ENCODE data around the gene CFAP299. TPM values are rescaled to one million over a fixed set of nuclear protein-coding genes. Genes with fewer than 3 reads are reported as not detected.
"Not testable (repeated sequence)": the region's sequence is repeated elsewhere in the genome, so short reads cannot be mapped to it uniquely, and the experiment has no call there.

Gene CFAP299
- total and polyA plus RNA-seq, 2 of the 8 experiments (the other 6 are each of a cell fraction or from before 2014, with no cell fraction given): not detected

DNA sequence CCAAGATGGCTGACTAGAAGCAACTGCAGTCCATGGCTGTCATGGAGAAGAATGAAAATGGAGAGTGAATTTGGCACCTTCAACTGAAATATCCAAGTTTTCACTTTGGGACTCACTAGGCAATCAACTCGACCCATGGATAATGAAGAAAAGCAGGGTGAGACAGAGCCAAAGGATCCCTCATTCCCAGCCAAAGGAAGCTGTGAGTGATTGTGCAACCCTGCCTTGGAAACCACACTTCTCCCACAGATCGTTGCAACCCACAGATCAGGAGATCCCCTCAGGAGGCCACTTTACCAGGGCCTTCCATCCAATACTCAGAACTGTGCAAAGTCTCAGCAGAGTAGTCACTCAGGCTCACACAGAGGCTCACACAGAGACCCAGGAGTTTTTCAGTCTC, 4.5 kb downstream of the CFAP299 start:
- Histone ChIP-seq H3K18ac (ENCODE audit: extremely low read depth, low read length) (no peak overlapping the region), H2BK5ac (ENCODE audit: low read depth, low read length) (no peak overlapping the region), H4K20me1 (replicated peaks in 1 of 2; ENCODE audit: control insufficient read depth in 1 of 2, insufficient read depth in 2 of 2, low read length in 2 of 2) (no peaks in the 10 kb centered on the region), H3K79me2 (ENCODE audit: control insufficient read depth in 1 of 2, insufficient read depth in 2 of 2, low read length in 2 of 2) (no peaks in the 10 kb centered on the region), H2AFZ (ENCODE audit: low read length) (no peak overlapping the region), H3K23me2 (ENCODE audit: low read depth, low read length) (peaks cover 2% of the 10 kb centered on the region; the same call in 1 of the 2 replicates), H3K56ac (replicated peaks; ENCODE audit: insufficient read length, low read depth, low read length) (no peak overlapping the region), H3K36me3 (ENCODE audit: control insufficient read depth in 2 of 4, insufficient read depth in 4 of 4, low read length in 3 of 4) (no peaks in the 10 kb centered on the region), H3K27me3 (replicated peaks in 1 of 4; ENCODE audit: control insufficient read depth in 3 of 4, extremely low read depth in 1 of 4, insufficient read depth in 3 of 4, low read length in 3 of 4) (peaks cover 0 to 11% (median 9%) of the 10 kb centered on the region in 4 experiments; a peak in 6 of 7 replicates), H3K4me2 (ENCODE audit: insufficient read depth in 1 of 2, low read depth in 2 of 2, low read length in 2 of 2) (no peak overlapping the region), H2BK15ac (ENCODE audit: low read length) (no peak overlapping the region), H3K27ac (ENCODE audit: low read depth, low read length) (no peak overlapping the region), H3K23ac (ENCODE audit: insufficient read length) (no peak overlapping the region), H2BK20ac (ENCODE audit: low read length) (no peak overlapping the region), H3K4me3 (ENCODE audit: extremely low read depth in 1 of 4, insufficient read depth in 2 of 4, low read depth in 3 of 4, low read length in 4 of 4) (no peak overlapping the region), H2AK5ac (ENCODE audit: low read depth, low read length) (no peak overlapping the region), H4K8ac (ENCODE audit: extremely low read depth, insufficient read depth, low read length) (no peak overlapping the region), H4K5ac (ENCODE audit: insufficient read length, low read depth, low read length) (no peak overlapping the region), H3K9ac (replicated peaks in 1 of 4; ENCODE audit: extremely low read depth in 1 of 4, low read depth in 3 of 4, low read length in 3 of 4) (no peak overlapping the region), H4K91ac (replicated peaks; ENCODE audit: insufficient read length, low read length) (no peak overlapping the region), H2BK120ac (replicated peaks; ENCODE audit: low read depth, low read length) (no peak overlapping the region), H3K79me1 (ENCODE audit: low read depth, low read length) (no peaks in the 10 kb centered on the region), H3K4ac (replicated peaks; ENCODE audit: insufficient read length, low read depth, low read length) (no peak overlapping the region), H3K4me1 (replicated peaks in 1 of 4; ENCODE audit: control insufficient read depth in 3 of 4, insufficient read depth in 4 of 4, low read length in 3 of 4) (no peaks in the 10 kb centered on the region; a peak in 1 of 7 replicates), H2BK12ac (ENCODE audit: low read depth, low read length) (no peak overlapping the region), H3K14ac (ENCODE audit: insufficient read length) (no peak overlapping the region), H3K9me3 (ENCODE audit: insufficient read depth in 2 of 2, low read depth in 1 of 2, low read length in 1 of 2) (no peaks in the 10 kb centered on the region)
- WGBS, 2 experiments (ENCODE audit: extremely low coverage in 1 of 2, insufficient coverage in 1 of 2, insufficient read length in 1 of 2, insufficient replicate concordance in 2 of 2, low coverage in 1 of 2, low lambda C conversion rate in 2 of 2, missing lambda C conversion rate in 1 of 2): 87% methylated on average over 2 of the region's 2 CpGs; no CpG with 5 or more reads in 1 of the 2 experiments
- POLR2A ChIA-PET (ENCODE audit: partially characterized antibody): no interaction called here
- no peak for FAIRE-seq
- no peak for DNase-seq (ENCODE audit: low read depth in 1 of 2, low spot score in 2 of 2)
- TF ChIP-seq SIRT6 (IDR thresholded peaks at IDR 0.05; ENCODE audit: low read length) (no peak), SP4 (IDR thresholded peaks at IDR 0.05; ENCODE audit: low read length) (no peak), TAF1 (IDR thresholded peaks at IDR 0.05; ENCODE audit: low read depth, low read length) (no peak), EZH2 (IDR thresholded peaks at IDR 0.05; ENCODE audit: low read depth, low read length, severe bottlenecking) (no peak)
- CTCF ChIA-PET (ENCODE audit: partially characterized antibody): no interaction called here

GRCh38 chr4:80342684-80343083, 7.2 kb downstream of the CFAP299 start:
- H3K27ac ChIP-seq (ENCODE audit: low read depth, low read length); H3K27me3 ChIP-seq (replicated peaks in 1 of 4; ENCODE audit: control insufficient read depth in 3 of 4, extremely low read depth in 1 of 4, insufficient read depth in 3 of 4, low read length in 3 of 4); H4K91ac ChIP-seq (replicated peaks; ENCODE audit: insufficient read length, low read length); H2BK5ac ChIP-seq (ENCODE audit: low read depth, low read length); H2AK5ac ChIP-seq (ENCODE audit: low read depth, low read length); H2BK20ac ChIP-seq (ENCODE audit: low read length); H3K14ac ChIP-seq (ENCODE audit: insufficient read length); H3K4me2 ChIP-seq (ENCODE audit: insufficient read depth in 1 of 2, low read depth in 2 of 2, low read length in 2 of 2); H2AFZ ChIP-seq (ENCODE audit: low read length); H4K8ac ChIP-seq (ENCODE audit: extremely low read depth, insufficient read depth, low read length); CTCF ChIA-PET (ENCODE audit: partially characterized antibody); H3K9ac ChIP-seq (replicated peaks in 1 of 4; ENCODE audit: extremely low read depth in 1 of 4, low read depth in 3 of 4, low read length in 3 of 4); FAIRE-seq; H3K36me3 ChIP-seq (ENCODE audit: control insufficient read depth in 2 of 4, insufficient read depth in 4 of 4, low read length in 3 of 4); POLR2A ChIA-PET (ENCODE audit: partially characterized antibody); H3K9me3 ChIP-seq (ENCODE audit: insufficient read depth in 2 of 2, low read depth in 1 of 2, low read length in 1 of 2); DNase-seq (ENCODE audit: low read depth in 1 of 2, low spot score in 2 of 2); H3K18ac ChIP-seq (ENCODE audit: extremely low read depth, low read length); H3K4ac ChIP-seq (replicated peaks; ENCODE audit: insufficient read length, low read depth, low read length); H2BK15ac ChIP-seq (ENCODE audit: low read length); H2BK12ac ChIP-seq (ENCODE audit: low read depth, low read length); H2BK120ac ChIP-seq (replicated peaks; ENCODE audit: low read depth, low read length); H3K79me2 ChIP-seq (ENCODE audit: control insufficient read depth in 1 of 2, insufficient read depth in 2 of 2, low read length in 2 of 2); H4K5ac ChIP-seq (ENCODE audit: insufficient read length, low read depth, low read length); H3K4me1 ChIP-seq (replicated peaks in 1 of 4; ENCODE audit: control insufficient read depth in 3 of 4, insufficient read depth in 4 of 4, low read length in 3 of 4); H3K23me2 ChIP-seq (ENCODE audit: low read depth, low read length); H4K20me1 ChIP-seq (replicated peaks in 1 of 2; ENCODE audit: control insufficient read depth in 1 of 2, insufficient read depth in 2 of 2, low read length in 2 of 2); H3K23ac ChIP-seq (ENCODE audit: insufficient read length); H3K4me3 ChIP-seq (ENCODE audit: extremely low read depth in 1 of 4, insufficient read depth in 2 of 4, low read depth in 3 of 4, low read length in 4 of 4); H3K56ac ChIP-seq (replicated peaks; ENCODE audit: insufficient read length, low read depth, low read length); H3K79me1 ChIP-seq (ENCODE audit: low read depth, low read length): not testable (repeated sequence)
